Stimulated activated CD4-positive, alpha-beta T cell treated with anti-CD3 and anti-CD28 coated beads, Interleukin-4, amount 100 ng/mL, for 24 hours (primary cell): ENCODE measurements around the gene SSB.
"Not testable (repeated sequence)": the region's sequence is repeated elsewhere in the genome, so short reads cannot be mapped to it uniquely, and the experiment has no call there.

ENCODE experiments used
- DNase-seq: peaks from one replicate; pipeline ENCODE4 v3.0.0-alpha.2; 2020

SSB gene

DNA sequence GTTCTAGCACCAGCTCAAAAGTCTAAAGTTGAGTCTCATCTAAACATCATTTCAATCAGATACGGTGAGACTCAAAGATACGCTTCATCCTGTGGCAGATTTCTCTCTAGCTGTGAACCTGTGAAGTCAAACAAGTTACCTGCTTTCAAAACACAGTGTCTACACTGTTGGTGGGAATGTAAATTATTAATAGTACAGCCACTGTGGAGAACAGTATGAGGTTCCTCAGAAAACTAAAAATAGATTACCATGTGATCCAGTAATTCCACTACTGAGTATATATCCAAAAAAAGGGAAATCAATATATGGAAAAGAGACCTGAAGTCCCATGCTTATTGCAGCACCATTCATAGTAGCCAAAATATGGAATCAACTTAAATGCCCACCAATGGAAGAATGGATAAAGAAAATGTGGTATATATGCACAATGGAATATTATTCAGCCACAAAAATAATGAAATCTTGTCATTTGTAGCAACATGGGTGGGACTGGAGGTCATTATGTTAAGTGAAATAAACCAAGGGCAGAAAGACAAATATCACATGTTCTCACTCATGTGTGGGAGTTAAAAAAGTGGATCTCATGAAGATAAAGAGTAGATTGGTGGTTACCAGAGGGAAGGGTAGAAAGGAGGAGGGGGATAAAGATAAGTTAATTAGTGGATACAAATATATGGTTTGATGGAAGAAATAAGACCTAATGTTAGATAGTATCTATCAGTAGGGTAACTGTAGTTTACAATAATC, 40.2 kb downstream of the SSB start:
- DNase-seq = no peak

DNA sequence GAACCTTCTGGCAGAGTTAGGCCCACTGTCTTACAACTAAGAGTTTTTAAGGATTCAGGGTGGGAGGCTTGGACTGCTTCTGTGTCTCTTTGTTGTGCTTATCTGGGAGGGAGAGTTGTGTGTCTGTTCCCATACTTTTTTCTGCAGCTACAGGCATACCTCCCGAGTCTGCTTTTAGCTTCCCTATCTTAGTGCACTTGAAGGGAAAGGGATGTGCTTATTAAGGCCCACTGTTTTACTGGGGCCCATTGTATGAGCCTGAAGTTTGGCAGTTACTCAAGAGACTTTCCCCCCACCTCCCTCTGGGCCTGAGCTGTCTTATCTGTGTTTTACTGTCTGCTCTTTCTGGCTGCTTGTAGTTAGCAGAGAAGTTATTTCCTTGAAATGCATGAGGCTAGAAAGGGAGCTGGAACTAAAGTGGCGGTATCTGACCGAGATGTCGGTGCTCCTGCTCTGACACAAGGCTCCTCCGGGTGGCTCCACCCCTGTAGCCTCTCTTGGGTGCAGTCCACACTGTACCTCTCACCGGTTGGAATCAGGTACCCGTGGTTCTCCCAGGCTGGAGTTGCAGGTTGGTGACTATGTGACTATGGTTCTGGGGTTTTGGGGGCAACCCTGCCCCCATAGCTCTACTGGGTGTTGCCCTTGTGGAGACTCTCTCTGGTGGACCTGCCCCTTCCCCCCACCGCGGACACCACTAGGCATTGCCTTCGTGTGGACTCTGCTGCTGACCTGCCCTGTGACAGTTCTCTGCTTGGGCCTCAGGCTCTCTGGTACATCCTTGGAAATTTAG, 41.5 kb downstream of the SSB start:
- DNase-seq = no peak

DNA sequence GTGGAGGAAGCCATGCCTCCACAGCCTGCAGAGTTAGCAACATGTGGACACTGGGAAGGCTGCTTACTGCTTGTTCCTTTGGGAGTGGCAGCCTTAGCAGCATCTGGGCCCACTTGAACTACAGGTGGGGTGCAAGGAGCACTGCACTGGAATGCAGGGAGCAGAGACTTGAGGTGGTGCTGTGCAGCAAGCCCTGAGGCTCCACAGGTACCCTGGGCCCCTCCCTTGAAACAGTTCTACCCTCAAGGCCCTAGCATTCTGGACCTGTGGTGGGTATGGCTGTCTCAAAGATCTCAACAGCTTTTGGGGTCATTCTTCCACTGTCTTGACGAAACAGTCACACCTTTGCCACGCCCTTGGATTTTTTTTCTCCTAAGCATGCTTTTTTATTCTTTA, 42.1 kb downstream of the SSB start:
- no peak for DNase-seq

DNA sequence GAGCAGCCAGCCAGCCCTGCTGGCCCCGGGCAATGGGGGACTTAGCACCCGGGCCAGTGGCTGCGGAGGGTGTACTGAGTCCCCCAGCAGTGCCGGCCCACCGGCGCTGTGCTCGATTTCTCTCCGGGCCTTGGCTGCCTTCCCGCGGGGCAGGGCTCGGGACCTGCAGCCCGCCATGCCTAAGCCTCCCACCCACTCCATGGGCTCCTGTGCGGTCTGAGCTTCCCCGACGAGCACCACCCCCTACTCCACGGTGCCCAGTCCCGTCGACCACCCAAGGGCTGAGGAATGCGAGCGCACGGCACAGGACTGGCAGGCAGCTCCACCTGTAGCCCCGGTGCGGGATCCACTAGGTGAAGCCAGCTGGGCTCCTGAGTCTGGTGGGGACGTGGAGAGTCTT, 43.0 kb downstream of the SSB start:
- not testable (repeated sequence) for DNase-seq

DNA sequence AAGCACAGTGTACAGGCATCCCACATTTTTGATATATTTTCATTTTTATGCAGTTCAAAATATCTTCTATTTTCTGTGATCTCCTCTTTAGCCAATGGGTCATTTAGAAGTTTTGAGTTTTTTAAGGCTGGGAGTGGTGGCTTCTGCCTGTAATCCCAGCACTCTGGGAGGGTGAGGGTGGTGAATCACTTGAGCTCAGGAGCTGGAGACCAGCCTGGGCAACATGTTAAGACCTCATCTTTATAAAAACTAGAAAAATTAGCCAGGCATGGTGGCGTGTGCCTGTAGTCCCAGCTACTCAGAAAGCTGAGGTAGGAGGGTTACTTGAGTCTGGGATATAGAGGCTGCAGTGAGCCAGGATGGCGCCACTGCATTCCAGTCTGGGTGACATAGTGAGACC, 46.3 kb downstream of the SSB start:
- DNase-seq = no peak

DNA sequence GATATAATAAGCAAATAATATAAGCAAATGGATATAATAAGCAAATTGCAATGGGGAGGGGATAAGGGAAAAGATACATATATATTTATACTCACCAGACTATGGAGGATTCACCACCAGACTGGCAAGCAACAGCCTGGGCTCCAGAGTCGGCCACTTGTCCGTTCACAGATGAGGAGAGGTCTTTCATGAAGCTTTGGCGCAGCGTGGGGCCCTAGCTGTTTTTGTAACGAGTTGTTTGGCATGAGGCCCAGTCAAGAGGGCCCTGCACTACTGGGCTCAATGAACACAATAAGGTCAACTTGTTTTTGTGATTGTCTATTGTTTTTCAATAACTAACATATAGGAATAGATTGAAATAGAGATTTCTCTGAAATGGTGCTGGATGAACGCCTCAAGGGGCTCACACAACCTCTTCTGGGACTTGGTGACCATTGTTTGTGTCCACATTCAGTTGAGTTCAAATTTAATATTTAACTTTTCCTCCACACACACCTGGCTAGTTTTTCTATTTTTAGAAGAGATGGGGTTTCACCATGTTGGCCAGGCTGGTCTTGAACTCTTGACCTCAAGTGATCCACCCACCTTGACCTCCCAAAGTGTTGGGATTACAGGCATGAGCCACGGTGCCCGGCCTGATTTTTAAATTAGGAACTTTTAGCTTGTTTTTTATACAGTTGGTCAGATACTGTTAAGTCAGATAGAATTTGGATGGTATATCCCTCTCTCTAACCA, 50.5 kb downstream of the SSB start:
- DNase-seq = not testable (repeated sequence)

DNA sequence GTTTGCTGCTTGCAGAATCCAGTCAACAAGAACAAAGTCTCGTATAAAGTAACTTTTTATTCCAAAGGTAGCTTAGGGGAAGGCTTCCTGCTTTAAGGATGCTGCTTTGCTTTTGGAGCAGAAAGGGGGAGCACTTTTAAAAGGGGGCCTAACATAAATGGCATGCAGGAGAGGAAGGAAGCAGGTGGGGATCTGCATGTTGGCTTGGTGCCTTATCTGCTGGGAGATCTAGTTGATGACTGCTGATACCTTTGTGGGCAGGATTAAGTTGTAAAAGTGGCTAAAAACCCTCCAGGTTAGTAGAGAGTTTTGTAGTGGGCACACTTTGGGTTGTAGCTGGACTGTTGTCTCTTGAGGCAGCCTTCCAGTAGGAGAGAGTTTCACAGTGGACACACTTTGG, 51.0 kb downstream of the SSB start:
- no peak for DNase-seq

DNA sequence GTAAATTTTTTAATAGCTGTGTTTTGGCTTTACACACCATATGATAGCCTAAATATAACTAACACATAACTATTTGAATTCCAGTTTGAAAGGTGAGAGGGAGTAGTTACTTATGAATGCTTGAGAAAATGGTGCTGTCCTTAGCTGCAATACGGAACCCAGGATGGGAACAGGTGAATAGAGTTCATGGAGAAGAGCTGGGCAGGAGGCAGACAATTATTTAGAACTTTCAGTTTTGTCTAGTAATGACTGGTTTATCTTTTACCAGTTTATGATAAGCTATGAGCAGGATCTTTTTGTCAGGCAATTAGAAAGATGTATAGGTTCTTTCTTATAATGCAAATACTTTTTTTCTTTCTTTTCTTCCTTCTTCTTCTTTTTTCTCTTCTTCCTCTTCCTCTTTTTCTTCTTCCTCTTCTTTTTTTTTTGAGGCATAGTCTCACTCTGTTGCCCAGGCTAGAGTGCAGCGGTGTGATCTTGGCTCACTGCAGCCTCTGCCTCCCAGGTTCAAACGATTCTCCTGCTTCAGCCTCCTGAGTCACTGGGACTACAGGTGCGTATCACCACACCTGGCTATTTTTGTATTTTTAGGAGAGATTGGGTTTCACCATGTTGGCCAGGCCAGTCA, 54.5 kb downstream of the SSB start:
- DNase-seq = no peak

DNA sequence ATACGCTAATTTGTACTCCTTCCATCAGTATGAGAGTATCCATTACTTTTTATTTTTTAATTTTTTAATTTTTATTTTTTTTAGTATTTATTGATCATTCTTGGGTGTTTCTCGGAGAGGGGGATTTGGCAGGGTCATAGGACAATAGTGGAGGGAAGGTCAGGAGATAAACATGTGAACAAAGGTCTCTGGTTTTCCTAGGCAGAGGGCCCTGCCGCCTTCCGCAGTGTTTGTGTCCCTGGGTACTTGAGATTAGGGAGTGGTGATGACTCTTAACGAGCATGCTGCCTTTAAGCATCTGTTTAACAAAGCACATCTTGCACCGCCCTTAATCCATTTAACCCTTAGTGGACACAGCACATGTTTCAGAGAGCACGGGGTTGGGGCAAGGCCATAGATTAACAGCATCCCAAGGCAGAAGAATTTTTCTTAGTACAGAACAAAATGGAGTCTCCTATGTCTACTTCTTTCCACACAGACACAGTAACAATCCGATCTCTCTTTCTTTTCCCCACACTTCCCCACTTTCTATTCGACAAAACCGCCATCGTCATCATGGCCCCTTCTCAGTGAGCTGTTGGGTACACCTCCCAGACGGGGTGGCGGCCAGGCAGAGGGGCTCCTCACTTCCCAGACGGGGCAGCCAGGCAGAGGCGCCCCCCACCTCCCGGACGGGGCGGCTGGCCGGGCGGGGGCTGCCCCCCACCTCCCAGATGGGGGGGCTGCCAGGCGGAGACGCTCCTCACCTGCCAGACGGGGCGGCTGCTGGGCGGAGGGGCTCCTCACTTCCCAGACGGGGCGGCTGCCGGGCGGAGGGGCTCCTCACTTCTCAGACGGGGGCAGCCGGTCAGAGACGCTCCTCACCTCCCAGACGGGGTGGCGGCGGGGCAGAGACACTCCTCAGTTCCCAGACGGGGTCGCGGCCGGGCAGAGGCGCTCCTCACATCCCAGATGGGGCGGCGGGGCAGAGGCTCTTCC, 56.9 kb downstream of the SSB start:
- DNase-seq = not testable (repeated sequence)

DNA sequence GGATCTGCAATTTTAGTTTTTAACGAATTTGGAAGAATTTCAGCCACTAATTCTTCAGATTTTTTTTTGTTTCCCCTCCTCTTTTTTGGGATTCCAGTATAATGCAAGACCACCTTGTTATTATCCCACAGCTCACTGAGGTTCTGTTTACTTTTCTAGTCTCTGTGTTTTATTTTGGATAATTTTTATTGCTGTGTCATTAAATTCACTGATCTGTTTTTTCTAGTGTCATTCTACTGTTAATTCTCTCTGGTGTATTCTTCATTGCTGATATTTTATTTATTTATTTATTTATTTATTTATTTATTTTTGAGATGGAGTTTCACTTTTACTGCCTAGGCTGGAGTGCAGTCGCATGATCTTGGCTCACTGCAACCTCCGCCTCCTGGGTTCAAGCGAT, 60.8 kb downstream of the SSB start:
- DNase-seq = no peak

DNA sequence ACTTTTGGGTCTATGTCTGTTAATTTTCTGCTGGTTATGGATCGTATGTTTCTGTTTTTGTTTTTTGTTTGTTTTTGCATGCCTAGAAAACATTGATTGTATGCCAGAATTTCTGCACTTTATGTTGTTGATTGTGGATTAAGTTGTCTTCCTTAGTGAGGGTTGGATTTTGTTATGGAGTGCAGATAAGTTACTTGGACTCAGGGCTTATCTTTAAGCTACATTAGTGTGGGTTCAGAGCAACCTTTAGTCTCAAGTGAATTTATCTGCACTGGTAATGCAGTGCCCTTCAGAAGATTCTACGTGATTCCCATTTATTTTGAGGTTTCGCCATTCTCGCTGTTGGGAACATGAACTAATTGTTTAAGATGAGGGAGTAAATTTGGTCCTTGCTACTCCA, 61.5 kb downstream of the SSB start:
- DNase-seq = no peak
